ENCODE measurements around the gene ITCH.

DNA sequence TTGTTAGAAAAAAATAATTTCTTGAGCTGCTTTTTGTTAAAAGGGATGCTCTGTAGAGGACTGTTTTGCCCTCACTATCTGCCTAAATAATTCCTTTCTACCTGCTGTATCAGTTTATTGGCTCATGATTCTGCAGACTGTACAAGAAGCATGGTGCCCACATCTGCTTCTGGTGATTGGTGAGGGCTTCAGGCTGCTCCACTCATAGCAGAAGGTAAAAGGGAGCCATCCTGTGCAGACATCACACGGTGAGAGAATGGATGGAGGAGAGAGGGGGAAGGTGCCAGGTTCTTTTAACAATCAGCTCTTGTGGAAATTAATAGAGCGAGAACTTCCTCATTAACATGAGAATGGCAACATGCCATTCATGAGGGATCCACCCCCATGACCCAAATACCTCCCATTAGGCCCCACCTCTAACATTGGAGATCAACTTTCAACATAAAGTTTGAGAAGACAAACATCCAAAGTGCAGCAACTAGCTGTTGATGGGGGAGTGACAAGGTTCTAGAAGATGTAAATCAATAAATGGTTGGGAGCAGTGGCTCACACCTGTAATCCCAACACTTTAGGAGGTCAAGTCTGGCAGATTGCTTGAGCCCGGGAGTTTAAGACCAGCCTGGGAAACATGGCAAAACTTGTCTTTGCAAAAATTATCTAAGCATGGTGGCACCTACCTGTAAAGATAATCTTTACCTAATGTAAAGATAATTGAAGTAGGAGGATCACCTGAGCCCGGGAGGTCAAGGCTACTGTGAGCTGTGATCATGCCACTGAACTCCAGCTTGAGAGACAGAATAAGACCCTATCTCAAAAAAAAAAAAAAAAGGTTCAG, 44.2 kb upstream of the ITCH start:
- no peak for TF ChIP-seq TCF7L2 (IDR thresholded peaks at IDR 0.05; ENCODE audit: low read depth, low read length)
- TF ChIP-seq, protein P1, sequence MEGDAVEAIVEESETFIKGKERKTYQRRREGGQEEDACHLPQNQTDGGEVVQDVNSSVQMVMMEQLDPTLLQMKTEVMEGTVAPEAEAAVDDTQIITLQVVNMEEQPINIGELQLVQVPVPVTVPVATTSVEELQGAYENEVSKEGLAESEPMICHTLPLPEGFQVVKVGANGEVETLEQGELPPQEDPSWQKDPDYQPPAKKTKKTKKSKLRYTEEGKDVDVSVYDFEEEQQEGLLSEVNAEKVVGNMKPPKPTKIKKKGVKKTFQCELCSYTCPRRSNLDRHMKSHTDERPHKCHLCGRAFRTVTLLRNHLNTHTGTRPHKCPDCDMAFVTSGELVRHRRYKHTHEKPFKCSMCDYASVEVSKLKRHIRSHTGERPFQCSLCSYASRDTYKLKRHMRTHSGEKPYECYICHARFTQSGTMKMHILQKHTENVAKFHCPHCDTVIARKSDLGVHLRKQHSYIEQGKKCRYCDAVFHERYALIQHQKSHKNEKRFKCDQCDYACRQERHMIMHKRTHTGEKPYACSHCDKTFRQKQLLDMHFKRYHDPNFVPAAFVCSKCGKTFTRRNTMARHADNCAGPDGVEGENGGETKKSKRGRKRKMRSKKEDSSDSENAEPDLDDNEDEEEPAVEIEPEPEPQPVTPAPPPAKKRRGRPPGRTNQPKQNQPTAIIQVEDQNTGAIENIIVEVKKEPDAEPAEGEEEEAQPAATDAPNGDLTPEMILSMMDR (IDR thresholded peaks at IDR 0.05): no peak
